Heart right ventricle (tissue), 16 donors: ENCODE data around the gene DOHH. TPM values are rescaled to one million over a fixed set of nuclear protein-coding genes. Genes with fewer than 3 reads are reported as not detected.

Experiments used
- ATAC-seq, 8 donors: fragments of 200-7000 bp; cut with Tn5 transposase; one replicate each; pipeline ENCODE4 v1.9.1; 2020; ENCODE audit warnings: mild to moderate bottlenecking in 8 of 8, moderate library complexity in 8 of 8, moderate number of reproducible peaks in 1 of 8
- DNase-seq, 2 donors: peaks; one replicate each; pipeline ENCODE4 v3.0.0-alpha.2; 2020
- H3K27ac ChIP-seq, 10 donors: fragments of 200-600 bp; sonication (generic) in 2 of 10; one replicate each; pipeline versions ENCODE4 v1.5.0 to v1.8.0; 2020 to 2022; ENCODE audit warnings: mild to moderate bottlenecking in 3 of 10
- H3K27me3 ChIP-seq, 7 donors: fragments of 200-600 bp; one replicate each; pipeline ENCODE4 v1.8.0; 2021 to 2022; ENCODE audit warnings: mild to moderate bottlenecking in 2 of 7
- H3K36me3 ChIP-seq, 9 donors: fragments of 200-600 bp; sonication (generic) in 1 of 9; one replicate each; pipeline versions ENCODE4 v1.5.0 to v1.8.0; 2020 to 2022; ENCODE audit warnings: mild to moderate bottlenecking in 2 of 9
- H3K4me1 ChIP-seq, 9 donors: fragments of 200-600 bp; sonication (generic) in 1 of 9; one replicate each; pipeline versions ENCODE4 v1.5.0 to v1.8.0; 2020 to 2022; ENCODE audit warnings: mild to moderate bottlenecking in 4 of 9
- H3K4me3 ChIP-seq, 10 donors: fragments of 200-600 bp; sonication (generic) in 2 of 10; one replicate each; pipeline versions ENCODE4 v1.5.0 to v1.8.0; 2020 to 2022; ENCODE audit warnings: mild to moderate bottlenecking in 7 of 10, moderate library complexity in 2 of 10
- H3K9me3 ChIP-seq, 11 donors: fragments of 200-600 bp in 10 of 11; sonication (generic) in 2 of 11; one replicate each; pipeline versions ENCODE4 v1.5.0 to v1.8.0; 2013 to 2022; ENCODE audit warnings: mild to moderate bottlenecking in 2 of 11, control low read depth in 1 of 11, moderate library complexity in 1 of 11
- WGBS, 2 donors: extraction: QIAGEN DNeasy Blood & Tissue Kit; methylation state at CpG; one replicate each; pipeline ENCODE4 v1.1.7; 2013; ENCODE audit warnings: inconsistent platforms in 1 of 2; 5-methylcytosine and 5-hydroxymethylcytosine counted together
- intact Hi-C, 10 donors: fragments of 100-400 bp; cut with DNase I; formaldehyde crosslinking; loops; one replicate each; pipeline versions ENCODE4 v1.11.1 to v1.14.2; 2022
- polyA plus RNA-seq, 2 donors: library from polyadenylated mRNA; stranded (reverse); fragments of 200-250 nt; gene quantifications; one replicate each; pipeline ENCODE4 v1.2.3, GENCODE V29; 2013
- total RNA-seq, 10 donors: library from RNA; stranded (reverse); fragmentation: NEBNext Ultra II Directional in 3 of 10; extraction: Animal tissue kit (Norgen Biotek cat#: 25700) in 3 of 10; gene quantifications; one replicate each; pipeline versions ENCODE4 v1.2.1 to v1.2.4, GENCODE V29; 2021 to 2023
- TF ChIP-seq, protein P1 (sequence below), 9 donors: fragments of 200-600 bp; sonication (generic) in 2 of 9; IDR thresholded peaks; one replicate each; pipeline versions ENCODE4 v1.5.0 to v1.8.0; 2021 to 2022; ENCODE audit warnings: antibody characterized with exemption in 9 of 9, mild to moderate bottlenecking in 5 of 9, moderate library complexity in 1 of 9
- donor health status: Arrhythmogenic right ventricular cardiomyopathy.
- donor health status: ischemic (EF 13 %, LVEDD 7.1; RV severe dilation, severe dysfunction).
- donor health status: healthy with polysubstance abuse.
- donor health status: DM: no; HTN: yes; CAD: no.
- donor health status: DM: no; HTN: no; CAD: no.
- donor health status: ischemic (EF 25% LVEDD 6.9; RV normal size, moderate dysfunction).
- donor health status: ischemic (EF 25% LVEDD 5.7; RV mildly dilated, moderate dysfunction).
- donor health status: healthy.
- donor health status: DM: yes; HTN: yes; CAD: no.
- donor health status: Ischemic cardiomyopathy.
- donor health status: ischemic (EF 35%, LVEDD 5.7; RV mildly dilated, moderate dysfunction).
- donor health status: nonischemic (EF 11% LVEDD 7.7; RV severe dilation, severe dysfunction).
- donor health status: DM: yes; HTN: yes; CAD: no.
- donor health status: PGD.
- donor health status: ischemic (EF 29% LVEDD 5.4; RV normal size, mild dysfunction).
- donor health status: nonischemic (EF 23%, LVEDD 6.1; RV moderate dilation, normal function).

Gene DOHH
- total and polyA plus RNA-seq, 12 donors: 7.2 to 30.4 (median 10.3) TPM

DNA sequence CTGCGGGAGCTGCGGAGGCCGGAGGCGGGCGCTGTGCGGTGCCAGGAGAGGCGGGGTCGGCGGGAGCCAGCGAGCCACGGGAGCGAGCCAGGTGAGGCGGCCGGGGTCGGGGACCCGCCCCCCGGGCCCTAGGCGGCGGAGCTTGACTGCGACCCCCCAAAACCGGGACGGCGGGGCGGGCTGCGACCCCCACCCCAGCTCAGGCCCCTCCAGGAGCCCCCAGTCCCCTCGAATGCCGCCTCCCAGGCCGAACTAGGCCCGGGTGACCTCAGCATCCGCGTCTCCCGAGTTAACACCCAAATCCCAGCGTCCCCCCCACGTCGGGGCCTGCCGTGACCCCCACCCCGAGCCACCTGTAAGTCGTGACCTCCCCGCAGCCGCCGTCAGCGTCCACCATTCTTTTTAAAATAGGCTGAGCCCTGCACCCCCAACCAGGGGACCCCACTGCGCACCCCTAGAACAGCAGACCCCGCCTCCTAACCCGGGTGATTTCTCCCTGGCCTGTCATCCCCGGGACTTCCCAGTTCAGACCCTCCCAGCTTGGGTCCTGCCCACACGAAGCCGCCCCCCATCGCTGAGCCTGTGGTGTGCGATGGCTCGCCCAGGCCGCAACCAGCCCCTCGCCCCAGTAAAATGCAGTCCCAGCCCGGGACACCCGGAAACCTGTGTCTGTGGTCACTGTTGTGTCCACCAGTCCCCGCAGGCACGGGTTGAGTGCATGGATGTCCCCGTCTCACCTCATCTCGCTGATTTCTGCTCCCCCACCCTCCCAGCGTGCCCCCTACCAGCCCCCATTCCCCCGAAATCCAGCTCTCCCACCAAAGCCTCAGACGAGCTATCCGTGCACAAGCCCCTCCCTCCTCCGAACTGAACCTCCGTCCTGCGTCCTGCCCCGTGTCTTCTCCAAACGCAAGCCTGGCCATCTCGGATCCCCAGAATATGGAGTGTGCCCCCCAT is 6.2 kb upstream of the DOHH start:
- peak in 6 of 8 donors; percentile 1 to 9 (median 4) for ATAC-seq
- intact Hi-C loops: loop anchor here in 2 of 10 donors (2.0 to 10.0 kb wide), 2 partner anchors 66 to 1572 kb away; partner anchors contain the start of gene HMG20B (in 1 of the 2)

DNA sequence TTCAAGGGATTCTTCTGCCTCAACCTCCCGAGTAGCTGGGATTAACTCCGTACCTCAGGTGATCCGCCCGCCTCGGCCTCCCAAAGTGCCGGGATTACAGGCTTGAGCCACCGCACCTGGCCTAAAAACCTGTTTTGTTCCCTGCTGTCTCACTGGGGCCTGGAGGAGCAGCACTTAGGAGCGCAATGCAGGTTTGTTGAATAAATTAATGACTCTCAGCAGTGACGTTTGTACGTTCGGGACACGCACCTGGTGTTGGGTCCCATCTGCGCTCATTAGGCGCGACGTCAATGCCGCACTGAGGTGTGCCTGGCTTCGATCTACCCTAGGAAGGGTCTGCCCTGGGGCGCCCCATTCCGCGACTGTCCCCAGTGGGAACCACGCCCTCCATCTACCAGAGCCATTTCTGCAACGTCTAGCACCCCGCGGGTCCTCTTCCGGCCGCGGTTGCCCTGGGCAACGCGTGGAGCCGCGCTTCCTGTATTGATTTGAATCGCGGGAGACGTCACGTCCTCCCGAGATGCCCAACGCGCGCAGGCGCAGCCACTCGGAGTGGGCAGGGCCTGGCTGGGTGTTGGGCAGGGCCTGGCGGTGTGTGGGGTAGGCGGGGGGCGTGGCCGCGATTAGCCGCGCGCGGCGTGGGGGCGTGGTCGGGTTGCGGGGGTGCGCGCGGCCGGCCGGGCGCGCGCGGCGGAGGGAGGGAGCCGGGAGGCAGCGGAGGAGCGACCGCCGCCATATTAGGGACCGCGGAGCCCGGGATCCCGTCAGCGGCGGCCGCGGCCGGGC is 5.3 kb upstream of the DOHH start, which contains the start of gene FZR1:
Gene FZR1 (plus strand): TSS at position 714 of the 786 bp plus-strand sequence. CDS start 16,679 bp downstream, outside the sequence.
- Histone ChIP-seq H3K4me3 (peak within 1 kb of the TSS; percentile 77 to 100 (median 96)), H3K27ac (peak within 1 kb of the TSS; percentile 36 to 96 (median 88)), H3K27me3 (no peaks in the 10 kb centered on the region), H3K36me3 (peaks cover 0 to 22% (median 0%) of the 10 kb centered on the region in 9 donors), H3K4me1 (peaks cover 4 to 42% (median 25%) of the 10 kb centered on the region in 9 donors), H3K9me3 (no peaks in the 10 kb centered on the region)
- DNase-seq (peak; percentile 98 to 100), ATAC-seq (peak; percentile 96 to 98 (median 98))
- TF ChIP-seq, protein P1, sequence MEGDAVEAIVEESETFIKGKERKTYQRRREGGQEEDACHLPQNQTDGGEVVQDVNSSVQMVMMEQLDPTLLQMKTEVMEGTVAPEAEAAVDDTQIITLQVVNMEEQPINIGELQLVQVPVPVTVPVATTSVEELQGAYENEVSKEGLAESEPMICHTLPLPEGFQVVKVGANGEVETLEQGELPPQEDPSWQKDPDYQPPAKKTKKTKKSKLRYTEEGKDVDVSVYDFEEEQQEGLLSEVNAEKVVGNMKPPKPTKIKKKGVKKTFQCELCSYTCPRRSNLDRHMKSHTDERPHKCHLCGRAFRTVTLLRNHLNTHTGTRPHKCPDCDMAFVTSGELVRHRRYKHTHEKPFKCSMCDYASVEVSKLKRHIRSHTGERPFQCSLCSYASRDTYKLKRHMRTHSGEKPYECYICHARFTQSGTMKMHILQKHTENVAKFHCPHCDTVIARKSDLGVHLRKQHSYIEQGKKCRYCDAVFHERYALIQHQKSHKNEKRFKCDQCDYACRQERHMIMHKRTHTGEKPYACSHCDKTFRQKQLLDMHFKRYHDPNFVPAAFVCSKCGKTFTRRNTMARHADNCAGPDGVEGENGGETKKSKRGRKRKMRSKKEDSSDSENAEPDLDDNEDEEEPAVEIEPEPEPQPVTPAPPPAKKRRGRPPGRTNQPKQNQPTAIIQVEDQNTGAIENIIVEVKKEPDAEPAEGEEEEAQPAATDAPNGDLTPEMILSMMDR (IDR thresholded peaks at IDR 0.05): peak in 4 of 9 donors; percentile 7 to 32 (median 17)
- 1% methylated on average over 56 to 79 of the region's 79 CpGs for WGBS, 2 donors
- intact Hi-C loops: loop anchor here in 2 of 10 donors (2.0 to 10.0 kb wide), 2 partner anchors 67 to 1571 kb away; partner anchors contain the start of gene HMG20B (in 1 of the 2)

More for the DNA sequence above, 6.2 kb upstream of the DOHH start:
- Histone ChIP-seq H3K27me3 (no peaks in the 10 kb centered on the region), H3K4me3 (peak overlapping the region; percentile 77 to 100 (median 96)), H3K9me3 (no peaks in the 10 kb centered on the region), H3K27ac (peak overlapping the region; percentile 36 to 96 (median 88)), H3K4me1 (peaks cover 4 to 47% (median 25%) of the 10 kb centered on the region in 9 donors), H3K36me3 (peaks cover 0 to 31% (median 0%) of the 10 kb centered on the region in 9 donors)
- WGBS, 2 donors: 0% methylated on average over 49 to 69 of the region's 69 CpGs
- peak in 1 of 2 donors; percentile 33 for DNase-seq
- TF ChIP-seq, protein P1 (IDR thresholded peaks at IDR 0.05): no peak

DNA sequence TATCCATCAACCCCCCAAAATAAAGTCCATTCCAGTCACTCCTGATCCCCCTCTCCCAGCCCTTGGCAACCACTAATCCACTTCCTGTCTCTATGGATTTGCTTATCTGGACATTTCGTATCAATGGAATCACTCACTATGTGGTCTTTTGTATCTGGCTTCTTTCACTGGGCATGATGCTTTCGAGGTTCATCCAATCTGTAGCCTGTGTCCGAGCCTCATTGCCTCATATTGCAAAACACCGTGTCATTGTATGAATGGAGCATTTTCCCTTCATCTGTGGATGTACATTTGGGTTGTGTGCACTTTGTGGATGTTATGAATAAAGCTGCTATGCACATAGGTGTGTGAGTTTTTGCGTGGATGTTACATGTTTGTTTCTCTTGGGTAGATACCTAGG is 4.3 kb upstream of the DOHH start:
- Histone ChIP-seq H3K4me1 (peaks cover 4 to 44% (median 32%) of the 10 kb centered on the region in 9 donors), H3K9me3 (no peaks in the 10 kb centered on the region), H3K27ac (no peak overlapping the region), H3K4me3 (no peak overlapping the region), H3K27me3 (no peaks in the 10 kb centered on the region), H3K36me3 (peaks cover 0 to 12% (median 0%) of the 10 kb centered on the region in 9 donors)
- TF ChIP-seq, protein P1 (IDR thresholded peaks at IDR 0.05): no peak
- intact Hi-C loops: loop anchor here in 1 of 10 donors (10.0 kb wide), 1 partner anchor 1570 kb away; no protein-coding TSS in a partner anchor
- 72 to 78% methylated on average over 5 of the region's 5 CpGs for WGBS, 2 donors
- no peak for ATAC-seq
- DNase-seq: no peak
